IMR-90 (cell line): Measurements from ENCODE around the gene DEFB129. TPM values are rescaled to one million over a fixed set of nuclear protein-coding genes. Genes with fewer than 3 reads are reported as not detected.

Experiments
- ATAC-seq: fragments of 200-7000 bp; cut with Tn5 transposase; 2 replicates; pipeline ENCODE4 v1.9.1; 2020; ENCODE audit warnings: low read depth, mild to moderate bottlenecking, moderate library complexity
- BruUV-seq: library from RNA; stranded (reverse); fragments of 400-500 nt; replicated peaks from 2 replicates; lab custom pipeline; 2021; lab: Mats Ljungman, UMichigan
- CTCF ChIA-PET: fragments of 300-600 bp; formaldehyde crosslinking; extraction: SDS; loops from one replicate; lab custom pipeline; 2021; ENCODE audit warnings: antibody characterized with exemption; lab: Yijun Ruan, JAX
- POLR2A ChIA-PET: fragments of 300-600 bp; sonication (Branson Sonifier 250); formaldehyde crosslinking; loops from one replicate; lab custom pipeline; 2022; ENCODE audit warnings: antibody characterized with exemption; ENCODE audit not compliant: unreplicated experiment; lab: Charles Lee
- DNase-seq: peaks from one replicate; pipeline ENCODE4 v3.0.0; 2013
- H2AFZ ChIP-seq: replicated peaks from 2 replicates; pipeline ENCODE3; 2013; ENCODE audit warnings: low read length, mild to moderate bottlenecking; ENCODE audit not compliant: poor library complexity
- H2AK5ac ChIP-seq: 2 replicates; pipeline ENCODE4 v1.6.1; 2013; ENCODE audit warnings: low read depth, low read length, inconsistent platforms
- H2AK9ac ChIP-seq: replicated peaks from 2 replicates; pipeline ENCODE3; 2013; ENCODE audit warnings: mild to moderate bottlenecking, low read depth, low read length, moderate library complexity; ENCODE audit not compliant: poor library complexity
- H2BK120ac ChIP-seq: 2 replicates; pipeline ENCODE4 v1.6.1; 2013; ENCODE audit warnings: low read depth, low read length, inconsistent platforms
- H2BK15ac ChIP-seq: 3 replicates; pipeline ENCODE4 v1.6.1; 2013; ENCODE audit warnings: low read depth, low read length, inconsistent platforms
- H2BK20ac ChIP-seq: 2 replicates; pipeline ENCODE4 v1.6.1; 2013; ENCODE audit warnings: low read depth, mild to moderate bottlenecking, inconsistent platforms, low read length, moderate library complexity
- H2BK5ac ChIP-seq: 2 replicates; pipeline ENCODE4 v1.6.1; 2013; ENCODE audit warnings: mild to moderate bottlenecking, low read depth, low read length, inconsistent platforms; ENCODE audit not compliant: poor library complexity, severe bottlenecking
- H3K14ac ChIP-seq: replicated peaks from 2 replicates; pipeline ENCODE4 v1.6.1; 2013; ENCODE audit warnings: low read depth, low read length, inconsistent platforms
- H3K18ac ChIP-seq: 2 replicates; pipeline ENCODE4 v1.6.1; 2013; ENCODE audit warnings: low read depth, low read length, control low read depth
- H3K23ac ChIP-seq: 2 replicates; pipeline ENCODE4 v1.6.1; 2013; ENCODE audit warnings: low read depth, low read length, inconsistent platforms
- H3K27ac ChIP-seq: 2 replicates; pipeline ENCODE4 v1.5.1; 2013; ENCODE audit warnings: mild to moderate bottlenecking, control low read depth, low read length; ENCODE audit not compliant: insufficient read depth
- H3K27me3 ChIP-seq: 2 replicates; pipeline ENCODE4 v1.6.1; 2013; ENCODE audit warnings: low read length; ENCODE audit not compliant: control insufficient read depth, insufficient read depth
- H3K36me3 ChIP-seq: 2 replicates; pipeline ENCODE4 v1.6.1; 2013; ENCODE audit warnings: low read length, mixed read lengths; ENCODE audit not compliant: control insufficient read depth, insufficient read depth
- H3K4ac ChIP-seq: 2 replicates; pipeline ENCODE4 v1.6.1; 2013; ENCODE audit warnings: low read depth, low read length, inconsistent platforms
- H3K4me1 ChIP-seq: 2 replicates; pipeline ENCODE4 v1.6.1; 2013; ENCODE audit warnings: low read length, mixed read lengths; ENCODE audit not compliant: control insufficient read depth, insufficient read depth
- H3K4me2 ChIP-seq: 2 replicates; pipeline ENCODE4 v1.6.1; 2013; ENCODE audit warnings: low read depth, mild to moderate bottlenecking, control low read depth, low read length, moderate library complexity
- H3K4me3 ChIP-seq: 2 replicates; pipeline ENCODE4 v1.5.1; 2013; ENCODE audit warnings: low read depth, mild to moderate bottlenecking, control low read depth, low read length, moderate library complexity; ENCODE audit not compliant: insufficient read depth
- H3K56ac ChIP-seq: 2 replicates; pipeline ENCODE4 v1.6.1; 2013; ENCODE audit warnings: low read length, inconsistent platforms; ENCODE audit not compliant: insufficient read depth; ENCODE audit errors: extremely low read depth
- H3K79me1 ChIP-seq, 2 experiments: 2 replicates each; pipeline ENCODE4 v1.6.1; 2013; ENCODE audit warnings: low read length in 2 of 2, inconsistent platforms in 1 of 2, low read depth in 1 of 2
- H3K9ac ChIP-seq: 2 replicates; pipeline ENCODE4 v1.6.1; 2013; ENCODE audit warnings: low read depth, low read length, control low read depth
- H3K9me1 ChIP-seq: 2 replicates; pipeline ENCODE4 v1.6.1; 2013; ENCODE audit warnings: low read length, inconsistent platforms; ENCODE audit not compliant: insufficient read depth
- H3K9me3 ChIP-seq: 2 replicates; pipeline ENCODE4 v1.6.1; 2013; ENCODE audit warnings: low read length; ENCODE audit not compliant: control insufficient read depth, insufficient read depth
- H4K20me1 ChIP-seq: 2 replicates; pipeline ENCODE4 v1.6.1; 2013; ENCODE audit warnings: low read length, inconsistent platforms; ENCODE audit not compliant: insufficient read depth
- H4K5ac ChIP-seq: 2 replicates; pipeline ENCODE4 v1.6.1; 2013; ENCODE audit warnings: mild to moderate bottlenecking, low read depth, low read length, control low read depth
- H4K8ac ChIP-seq, 2 experiments: 2 replicates each; pipeline ENCODE4 v1.6.1; 2013; ENCODE audit warnings: low read depth in 2 of 2, low read length in 2 of 2, control low read depth in 1 of 2, inconsistent platforms in 1 of 2
- H4K91ac ChIP-seq: 2 replicates; pipeline ENCODE4 v1.6.1; 2013; ENCODE audit warnings: low read depth, low read length, inconsistent platforms; ENCODE audit not compliant: insufficient read depth
- BHLHE40 ChIP-seq: fragments of 150-350 bp; IDR thresholded peaks from 2 replicates; pipeline ENCODE4 v1.6.1; 2016; ENCODE audit warnings: mild to moderate bottlenecking, low read depth, low read length
- CEBPB ChIP-seq: IDR thresholded peaks from 2 replicates; pipeline ENCODE4 v1.6.1; 2012; ENCODE audit warnings: low read depth, low read length, improper control_type of control experiment
- CHD1 ChIP-seq: IDR thresholded peaks from 2 replicates; pipeline ENCODE4 v1.6.1; 2012; ENCODE audit warnings: low read depth, low read length, improper control_type of control experiment
- CTCF ChIP-seq: conservative IDR thresholded peaks from 2 replicates; pipeline ENCODE4 v1.5.1; 2012; ENCODE audit warnings: mild to moderate bottlenecking, low read depth, low read length, improper control_type of control experiment
- FOS ChIP-seq: fragments of 150-350 bp; IDR thresholded peaks from 2 replicates; pipeline ENCODE4 v1.6.1; 2016; ENCODE audit warnings: low read depth, low read length
- MAZ ChIP-seq: IDR thresholded peaks from 2 replicates; pipeline ENCODE4 v1.6.1; 2012; ENCODE audit warnings: low read depth, mild to moderate bottlenecking, low read length, improper control_type of control experiment, moderate library complexity, borderline replicate concordance
- MXI1 ChIP-seq: IDR thresholded peaks from 2 replicates; pipeline ENCODE4 v1.6.1; 2012; ENCODE audit warnings: low read depth, mild to moderate bottlenecking, low read length, moderate library complexity, borderline replicate concordance
- NFE2L2 ChIP-seq: fragments of 150-350 bp; IDR thresholded peaks from 2 replicates; pipeline ENCODE4 v1.6.1; 2016; ENCODE audit warnings: low read depth, mild to moderate bottlenecking, low read length
- POLR2A ChIP-seq: IDR thresholded peaks from 2 replicates; pipeline ENCODE4 v1.6.1; 2012; ENCODE audit warnings: mild to moderate bottlenecking, low read depth, low read length
- RAD21 ChIP-seq: IDR thresholded peaks from 2 replicates; pipeline ENCODE4 v1.6.1; 2012; ENCODE audit warnings: low read length, improper control_type of control experiment
- RCOR1 ChIP-seq: IDR thresholded peaks from 2 replicates; pipeline ENCODE4 v1.6.1; 2012; ENCODE audit warnings: mild to moderate bottlenecking, low read length, improper control_type of control experiment; ENCODE audit not compliant: insufficient replicate concordance
- RFX5 ChIP-seq: IDR thresholded peaks from 2 replicates; pipeline ENCODE4 v1.8.0; 2012; ENCODE audit warnings: low read depth, mild to moderate bottlenecking, low read length, moderate library complexity
- SMC3 ChIP-seq: fragments of 150-350 bp; IDR thresholded peaks from 2 replicates; pipeline ENCODE4 v1.6.1; 2016; ENCODE audit warnings: low read depth, mild to moderate bottlenecking, antibody characterized with exemption, low read length, moderate library complexity
- USF2 ChIP-seq: fragments of 150-350 bp; IDR thresholded peaks from 2 replicates; pipeline ENCODE4 v1.6.1; 2017; ENCODE audit warnings: mild to moderate bottlenecking, antibody characterized with exemption, low read length, low read depth
- WGBS, 2 experiments: methylation state at CpG; one replicate each; pipeline versions ENCODE4 v1.1.5 to v1.1.7; 2013; ENCODE audit warnings: missing lambda C conversion rate in 2 of 2; ENCODE audit not compliant: insufficient read length in 1 of 2; ENCODE audit errors: extremely low coverage in 2 of 2; 5-methylcytosine and 5-hydroxymethylcytosine counted together
- dilution Hi-C: fragments of 300-500 bp; cut with HindIII; formaldehyde crosslinking; loops from one replicate; pipeline ENCODE4 v1.14.3; 2018; ENCODE audit warnings: low sequenced_read_pairs; ENCODE audit not compliant: unreplicated experiment
- in situ Hi-C: fragments of 300-500 bp; cut with MboI; formaldehyde crosslinking; loops from 3 replicates; pipeline ENCODE4 v1.14.3; 2019; ENCODE audit warnings: low sequenced_read_pairs, inconsistent platforms, mixed read lengths
- intact Hi-C: fragments of 100-400 bp; cut with micrococcal nuclease; formaldehyde crosslinking; loops from 2 replicates; pipeline ENCODE4 v1.10.0; 2022
- polyA plus RNA-seq, 3 experiments: library from polyadenylated mRNA; depleted of rRNA; stranded (reverse); fragments of >200 nt; gene quantifications; 2 replicates each; pipeline ENCODE4 v1.2.3, GENCODE V29; 2012; ENCODE audit warnings: low replicate concordance in 1 of 3
- total RNA-seq: library from RNA; depleted of rRNA; stranded (reverse); fragments of >200 nt; gene quantifications from 2 replicates; pipeline ENCODE4 v1.2.3, GENCODE V29; 2012
- TF ChIP-seq, protein P1 (sequence below): fragments of 150-350 bp; IDR thresholded peaks from 2 replicates; pipeline ENCODE4 v1.6.1; 2016; ENCODE audit warnings: low read depth, mild to moderate bottlenecking, low read length, moderate library complexity, borderline replicate concordance

Gene DEFB129
- total and polyA plus RNA-seq, 2 of the 4 experiments (the other 2 are of a cell fraction) = not detected

- no peak overlapping the region for H3K23ac ChIP-seq
- no peak overlapping the region for H3K27ac ChIP-seq
- H2AK9ac ChIP-seq = no peak overlapping the region
- no peaks in the 10 kb centered on the region for H4K20me1 ChIP-seq
- no peak overlapping the region for H3K4me3 ChIP-seq
- no TSS peak for BruUV-seq
- H2BK20ac ChIP-seq = no peak overlapping the region
- H3K9me1 ChIP-seq = no peaks in the 10 kb centered on the region
- no peak overlapping the region for H4K5ac ChIP-seq
- dilution Hi-C loops = no loop called here
- DNase-seq (no peak), ATAC-seq (no peak)
- no peaks in the 10 kb centered on the region; the same call in 1 of the 2 replicates for H3K27me3 ChIP-seq
- TF ChIP-seq RAD21 = no peak
- TF ChIP-seq CEBPB = no peak
- TF ChIP-seq MXI1 = no peak
- TF ChIP-seq BHLHE40 = no peak
- no peak for TF ChIP-seq RCOR1
- TF ChIP-seq, protein P1, sequence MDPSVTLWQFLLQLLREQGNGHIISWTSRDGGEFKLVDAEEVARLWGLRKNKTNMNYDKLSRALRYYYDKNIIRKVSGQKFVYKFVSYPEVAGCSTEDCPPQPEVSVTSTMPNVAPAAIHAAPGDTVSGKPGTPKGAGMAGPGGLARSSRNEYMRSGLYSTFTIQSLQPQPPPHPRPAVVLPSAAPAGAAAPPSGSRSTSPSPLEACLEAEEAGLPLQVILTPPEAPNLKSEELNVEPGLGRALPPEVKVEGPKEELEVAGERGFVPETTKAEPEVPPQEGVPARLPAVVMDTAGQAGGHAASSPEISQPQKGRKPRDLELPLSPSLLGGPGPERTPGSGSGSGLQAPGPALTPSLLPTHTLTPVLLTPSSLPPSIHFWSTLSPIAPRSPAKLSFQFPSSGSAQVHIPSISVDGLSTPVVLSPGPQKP = no peak
- no peak for TF ChIP-seq FOS
- no peak for TF ChIP-seq USF2
- no peak for TF ChIP-seq POLR2A
- no peak for TF ChIP-seq NFE2L2
- no peak for TF ChIP-seq CHD1
- TF ChIP-seq SMC3 = no peak
- no peak for TF ChIP-seq CTCF
- TF ChIP-seq RFX5 = no peak
- TF ChIP-seq MAZ = no peak
- no peak overlapping the region for H4K8ac ChIP-seq
- no peaks in the 10 kb centered on the region for H3K4me1 ChIP-seq
- H3K56ac ChIP-seq = no peak overlapping the region
- no peak overlapping the region for H2BK120ac ChIP-seq
- no peak overlapping the region for H2BK15ac ChIP-seq
- no peaks in the 10 kb centered on the region for H3K36me3 ChIP-seq
- H2BK5ac ChIP-seq = no peak overlapping the region
- WGBS, 2 experiments = no CpG with 5 or more reads among the region's 2 CpGs
- H3K14ac ChIP-seq = no peak overlapping the region
- CTCF ChIA-PET = no interaction called here
- no peak overlapping the region for H2AFZ ChIP-seq
- no peaks in the 10 kb centered on the region for H3K79me1 ChIP-seq
- H3K9ac ChIP-seq = no peak overlapping the region
- no peak overlapping the region for H3K4me2 ChIP-seq
- H3K4ac ChIP-seq = no peak overlapping the region
- H4K91ac ChIP-seq = no peak overlapping the region
- in situ Hi-C loops = no loop called here
- POLR2A ChIA-PET = no interaction called here
- no peak overlapping the region for H2AK5ac ChIP-seq
- H3K9me3 ChIP-seq = no peaks in the 10 kb centered on the region
- H3K18ac ChIP-seq = no peak overlapping the region
- intact Hi-C loops = no loop called here
Observed at GRCh38 chr20:242905-243304, 15.8 kb downstream of the DEFB129 start.
